ENCODE measurements around the gene EEF1AKMT3.
A peak's percentile ranks its signal among the peaks of the same experiment; 100 is the strongest.

Gene EEF1AKMT3

GRCh38 chr12:57741844-57742738 lies 30.3 kb upstream of the EEF1AKMT3 start:
- Histone ChIP-seq H3K79me2 (ENCODE audit: control insufficient read depth, insufficient read depth, low read length, unreplicated experiment) (no peaks in the 10 kb centered on the region), H3K4me1 (ENCODE audit: control insufficient read depth, insufficient read depth, low read length, unreplicated experiment) (peaks cover 6% of the 10 kb centered on the region), H3K4me3 (ENCODE audit: low read depth, low read length) (no peak overlapping the region), H3K36me3 (ENCODE audit: insufficient read depth, low read length) (peaks cover 9% of the 10 kb centered on the region; the same call in 1 of the 2 replicates), H2AFZ (ENCODE audit: low read length, unreplicated experiment) (no peak overlapping the region), H3K27ac (ENCODE audit: low read depth, low read length) (no peak overlapping the region), H3K27me3 (ENCODE audit: insufficient read depth, low read length) (peaks cover 42% of the 10 kb centered on the region)

GRCh38 chr12:57743769-57744168 lies 28.6 kb upstream of the EEF1AKMT3 start:
- H3K27ac ChIP-seq (ENCODE audit: low read depth, low read length): no peak overlapping the region
- H3K4me3 ChIP-seq (ENCODE audit: low read depth, low read length): no peak overlapping the region
- no peaks in the 10 kb centered on the region for H3K4me1 ChIP-seq (ENCODE audit: control insufficient read depth, insufficient read depth, low read length, unreplicated experiment)
- no peaks in the 10 kb centered on the region for H3K79me2 ChIP-seq (ENCODE audit: control insufficient read depth, insufficient read depth, low read length, unreplicated experiment)
- no peak overlapping the region for H2AFZ ChIP-seq (ENCODE audit: low read length, unreplicated experiment)
- H3K36me3 ChIP-seq (ENCODE audit: insufficient read depth, low read length): peaks cover 17% of the 10 kb centered on the region; the same call in 1 of the 2 replicates
- peaks cover 26% of the 10 kb centered on the region for H3K27me3 ChIP-seq (ENCODE audit: insufficient read depth, low read length)

DNA sequence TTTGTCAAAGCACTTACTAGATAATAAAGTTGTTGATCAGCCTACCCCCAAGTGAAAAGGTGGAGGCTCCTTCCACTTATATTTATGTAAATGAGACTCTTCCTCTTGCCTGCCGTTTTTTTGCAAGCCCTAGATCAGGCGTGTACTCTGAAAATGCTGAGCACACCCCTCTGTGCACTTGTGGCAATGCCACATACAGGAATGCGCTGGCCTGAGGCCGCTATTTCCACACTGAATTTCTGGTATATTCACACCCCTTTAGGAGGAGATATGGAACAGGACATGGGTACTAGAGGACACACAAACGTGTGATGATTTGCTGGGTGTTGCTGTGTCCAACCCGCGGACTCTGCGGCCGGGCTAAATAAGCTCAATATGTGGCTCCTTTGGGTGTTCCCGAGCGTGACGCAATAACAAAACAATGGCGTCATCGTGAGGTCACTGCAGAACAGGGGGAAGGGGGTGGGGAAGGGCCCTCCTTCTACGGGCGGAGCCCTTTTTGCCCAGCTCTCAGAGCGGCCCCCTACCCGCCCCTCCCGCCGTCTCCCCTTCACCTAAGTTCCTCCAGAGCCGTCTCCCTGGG lies 28.1 kb upstream of the EEF1AKMT3 start:
- Histone ChIP-seq H3K36me3 (ENCODE audit: insufficient read depth, low read length) (peaks cover 20% of the 10 kb centered on the region; the same call in 1 of the 2 replicates), H3K27me3 (ENCODE audit: insufficient read depth, low read length) (peaks cover 20% of the 10 kb centered on the region), H3K27ac (ENCODE audit: low read depth, low read length) (peak overlapping the region; percentile 88), H3K4me1 (ENCODE audit: control insufficient read depth, insufficient read depth, low read length, unreplicated experiment) (no peaks in the 10 kb centered on the region), H3K4me3 (ENCODE audit: low read depth, low read length) (peak overlapping the region; percentile 96), H3K79me2 (ENCODE audit: control insufficient read depth, insufficient read depth, low read length, unreplicated experiment) (peaks cover 3% of the 10 kb centered on the region), H2AFZ (ENCODE audit: low read length, unreplicated experiment) (no peak overlapping the region)

DNA sequence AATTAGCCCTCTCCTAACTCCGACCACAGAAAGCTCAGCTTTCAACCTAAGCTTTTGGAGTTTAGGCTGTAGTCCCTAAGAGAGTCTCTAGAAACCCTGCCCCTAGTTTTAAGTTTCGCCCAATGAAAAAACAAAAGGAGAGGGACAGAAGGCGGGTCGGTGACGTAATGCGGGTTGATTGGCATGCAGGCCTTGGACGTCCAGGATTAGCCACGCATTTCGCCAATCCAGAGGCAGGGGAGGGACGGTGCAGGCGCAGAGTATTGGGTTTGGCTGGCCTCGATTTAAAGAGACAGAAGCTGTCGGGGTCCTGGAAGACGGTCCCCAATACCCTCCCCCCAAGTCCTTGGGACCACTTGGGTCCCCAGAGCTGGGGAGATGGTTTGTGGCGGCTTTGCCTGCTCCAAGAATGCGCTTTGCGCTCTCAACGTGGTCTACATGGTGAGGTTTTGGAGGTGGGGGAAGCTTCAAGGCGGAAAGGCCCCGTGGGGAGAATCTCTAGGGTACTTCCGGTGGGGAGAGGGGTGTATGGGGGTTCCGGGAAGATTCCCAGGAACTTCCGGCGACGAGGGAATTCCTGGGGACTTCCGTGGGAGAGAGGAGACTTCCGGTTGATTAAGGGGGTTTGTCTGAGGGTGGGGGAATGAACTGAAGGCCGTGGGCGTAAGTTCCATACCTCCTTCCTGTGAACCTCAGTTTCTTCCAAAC lies 27.5 kb upstream of the EEF1AKMT3 start, which contains the start of gene TSPAN31:
TSS of gene TSPAN31 (plus strand) at position 263 of the 708 bp plus-strand sequence. CDS start at position 379, 116 bp downstream.
- peak within 1 kb of the TSS; percentile 96 for H3K4me3 ChIP-seq (ENCODE audit: low read depth, low read length)
- peak within 1 kb of the TSS; percentile 71 for H2AFZ ChIP-seq (ENCODE audit: low read length, unreplicated experiment)
- peaks cover 7% of the 10 kb centered on the region for H3K79me2 ChIP-seq (ENCODE audit: control insufficient read depth, insufficient read depth, low read length, unreplicated experiment)
- H3K36me3 ChIP-seq (ENCODE audit: insufficient read depth, low read length): peaks cover 20% of the 10 kb centered on the region; the same call in 1 of the 2 replicates
- H3K27ac ChIP-seq (ENCODE audit: low read depth, low read length): peak within 1 kb of the TSS; percentile 88
- peaks cover 14% of the 10 kb centered on the region for H3K27me3 ChIP-seq (ENCODE audit: insufficient read depth, low read length)
- no peaks in the 10 kb centered on the region for H3K4me1 ChIP-seq (ENCODE audit: control insufficient read depth, insufficient read depth, low read length, unreplicated experiment)

GRCh38 chr12:57745485-57745881 lies 26.9 kb upstream of the EEF1AKMT3 start:
- peaks cover 25% of the 10 kb centered on the region for H3K36me3 ChIP-seq (ENCODE audit: insufficient read depth, low read length)
- H3K27me3 ChIP-seq (ENCODE audit: insufficient read depth, low read length): peaks cover 8% of the 10 kb centered on the region
- H3K4me1 ChIP-seq (ENCODE audit: control insufficient read depth, insufficient read depth, low read length, unreplicated experiment): peaks cover under 1% of the 10 kb centered on the region
- peak overlapping the region; percentile 88 for H3K27ac ChIP-seq (ENCODE audit: low read depth, low read length)
- peak overlapping the region; percentile 96 for H3K4me3 ChIP-seq (ENCODE audit: low read depth, low read length)
- peaks cover 12% of the 10 kb centered on the region for H3K79me2 ChIP-seq (ENCODE audit: control insufficient read depth, insufficient read depth, low read length, unreplicated experiment)
- peak overlapping the region; percentile 71 for H2AFZ ChIP-seq (ENCODE audit: low read length, unreplicated experiment)

GRCh38 chr12:57746025-57746424 lies 26.4 kb upstream of the EEF1AKMT3 start:
- Histone ChIP-seq H3K4me3 (ENCODE audit: low read depth, low read length) (peak overlapping the region; percentile 96), H3K27ac (ENCODE audit: low read depth, low read length) (no peak overlapping the region), H3K36me3 (ENCODE audit: insufficient read depth, low read length) (peaks cover 29% of the 10 kb centered on the region), H2AFZ (ENCODE audit: low read length, unreplicated experiment) (no peak overlapping the region), H3K27me3 (ENCODE audit: insufficient read depth, low read length) (peaks cover 3% of the 10 kb centered on the region), H3K79me2 (ENCODE audit: control insufficient read depth, insufficient read depth, low read length, unreplicated experiment) (peaks cover 17% of the 10 kb centered on the region), H3K4me1 (ENCODE audit: control insufficient read depth, insufficient read depth, low read length, unreplicated experiment) (peaks cover 6% of the 10 kb centered on the region)

- no peak overlapping the region for H2AFZ ChIP-seq (ENCODE audit: low read length, unreplicated experiment)
Measured at GRCh38 chr12:57749061-57749460, 23.4 kb upstream of the EEF1AKMT3 start.

DNA sequence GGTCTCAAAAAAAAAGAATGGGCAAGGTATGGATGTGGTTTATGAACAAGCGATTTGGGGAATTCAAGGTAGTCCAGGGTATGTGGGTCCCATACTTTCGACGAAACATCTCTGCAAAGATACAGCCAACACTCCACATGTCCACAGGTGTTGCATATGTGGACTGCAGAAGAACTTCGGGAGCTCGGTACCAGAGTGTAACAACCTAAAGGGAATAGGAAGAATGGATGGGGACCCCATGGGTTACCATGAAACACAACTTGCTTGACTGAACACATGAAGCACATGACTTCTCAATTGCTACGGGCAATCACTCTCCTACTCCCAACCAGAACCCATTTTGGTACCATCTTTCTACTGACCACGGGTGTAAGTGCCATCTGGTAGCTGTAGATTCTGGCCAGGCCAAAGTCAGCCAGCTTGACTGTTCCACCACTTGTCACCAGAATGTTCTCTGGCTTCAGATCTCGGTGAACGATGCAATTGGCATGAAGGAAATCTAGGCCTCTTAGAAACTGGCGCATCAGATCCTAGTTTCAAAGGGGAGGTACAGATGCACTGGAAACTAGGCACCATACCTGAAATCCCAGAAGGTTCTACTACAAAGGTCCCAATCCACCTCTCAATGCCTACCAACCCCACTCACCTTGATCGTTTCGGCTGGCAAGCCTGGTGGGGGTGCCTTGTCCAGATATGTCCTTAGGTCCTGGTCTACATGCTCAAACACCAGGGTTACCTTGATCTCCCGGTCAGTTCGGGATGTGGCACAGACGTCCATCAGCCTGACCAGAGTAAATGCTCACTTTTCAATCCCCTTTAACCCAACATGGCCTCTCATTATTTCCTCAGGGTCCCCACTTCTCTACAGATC lies 21.6 kb upstream of the EEF1AKMT3 start:
- H3K27me3 ChIP-seq (ENCODE audit: insufficient read depth, low read length): peaks cover 17% of the 10 kb centered on the region
- peak overlapping the region; percentile 80; the same call in 1 of the 2 replicates for H3K27ac ChIP-seq (ENCODE audit: low read depth, low read length)
- peaks cover 13% of the 10 kb centered on the region for H3K4me1 ChIP-seq (ENCODE audit: control insufficient read depth, insufficient read depth, low read length, unreplicated experiment)
- no peak overlapping the region for H2AFZ ChIP-seq (ENCODE audit: low read length, unreplicated experiment)
- H3K36me3 ChIP-seq (ENCODE audit: insufficient read depth, low read length): peaks cover 28% of the 10 kb centered on the region
- peak overlapping the region; percentile 93 for H3K4me3 ChIP-seq (ENCODE audit: low read depth, low read length)
- peaks cover 28% of the 10 kb centered on the region for H3K79me2 ChIP-seq (ENCODE audit: control insufficient read depth, insufficient read depth, low read length, unreplicated experiment)

More at GRCh38 chr12:57749061-57749460, 23.4 kb upstream of the EEF1AKMT3 start:
- H3K36me3 ChIP-seq (ENCODE audit: insufficient read depth, low read length): peaks cover 29% of the 10 kb centered on the region
- no peak overlapping the region for H3K4me3 ChIP-seq (ENCODE audit: low read depth, low read length)
- H3K27ac ChIP-seq (ENCODE audit: low read depth, low read length): no peak overlapping the region
- H3K4me1 ChIP-seq (ENCODE audit: control insufficient read depth, insufficient read depth, low read length, unreplicated experiment): peaks cover 13% of the 10 kb centered on the region
- peaks cover 28% of the 10 kb centered on the region for H3K79me2 ChIP-seq (ENCODE audit: control insufficient read depth, insufficient read depth, low read length, unreplicated experiment)
- peaks cover 8% of the 10 kb centered on the region for H3K27me3 ChIP-seq (ENCODE audit: insufficient read depth, low read length)

DNA sequence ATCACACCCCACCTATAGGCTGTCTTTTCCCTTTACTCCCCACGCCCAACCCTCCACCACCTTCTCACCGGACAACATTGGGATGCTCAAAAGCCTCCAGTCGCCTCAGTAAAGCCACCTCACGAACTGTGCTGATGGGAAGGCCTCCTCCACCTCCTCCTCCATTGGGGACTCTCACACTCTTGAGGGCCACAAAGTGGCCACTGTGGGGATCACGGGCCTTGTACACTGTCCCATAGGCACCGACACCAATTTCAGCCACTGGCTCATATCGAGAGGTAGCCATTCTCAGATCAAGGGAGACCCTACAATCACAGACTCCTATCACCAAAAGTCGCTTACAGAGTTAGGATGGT lies 21.0 kb upstream of the EEF1AKMT3 start:
- peak overlapping the region; percentile 80 for H3K27ac ChIP-seq (ENCODE audit: low read depth, low read length)
- peaks cover 13% of the 10 kb centered on the region for H3K4me1 ChIP-seq (ENCODE audit: control insufficient read depth, insufficient read depth, low read length, unreplicated experiment)
- peak overlapping the region; percentile 93 for H3K4me3 ChIP-seq (ENCODE audit: low read depth, low read length)
- peaks cover 28% of the 10 kb centered on the region for H3K79me2 ChIP-seq (ENCODE audit: control insufficient read depth, insufficient read depth, low read length, unreplicated experiment)
- no peak overlapping the region for H2AFZ ChIP-seq (ENCODE audit: low read length, unreplicated experiment)
- peaks cover 23% of the 10 kb centered on the region for H3K27me3 ChIP-seq (ENCODE audit: insufficient read depth, low read length)
- peaks cover 22% of the 10 kb centered on the region for H3K36me3 ChIP-seq (ENCODE audit: insufficient read depth, low read length)

Measured in ACC112 (cell line).